Measurements from ENCODE around the gene MRPL14.

DNA sequence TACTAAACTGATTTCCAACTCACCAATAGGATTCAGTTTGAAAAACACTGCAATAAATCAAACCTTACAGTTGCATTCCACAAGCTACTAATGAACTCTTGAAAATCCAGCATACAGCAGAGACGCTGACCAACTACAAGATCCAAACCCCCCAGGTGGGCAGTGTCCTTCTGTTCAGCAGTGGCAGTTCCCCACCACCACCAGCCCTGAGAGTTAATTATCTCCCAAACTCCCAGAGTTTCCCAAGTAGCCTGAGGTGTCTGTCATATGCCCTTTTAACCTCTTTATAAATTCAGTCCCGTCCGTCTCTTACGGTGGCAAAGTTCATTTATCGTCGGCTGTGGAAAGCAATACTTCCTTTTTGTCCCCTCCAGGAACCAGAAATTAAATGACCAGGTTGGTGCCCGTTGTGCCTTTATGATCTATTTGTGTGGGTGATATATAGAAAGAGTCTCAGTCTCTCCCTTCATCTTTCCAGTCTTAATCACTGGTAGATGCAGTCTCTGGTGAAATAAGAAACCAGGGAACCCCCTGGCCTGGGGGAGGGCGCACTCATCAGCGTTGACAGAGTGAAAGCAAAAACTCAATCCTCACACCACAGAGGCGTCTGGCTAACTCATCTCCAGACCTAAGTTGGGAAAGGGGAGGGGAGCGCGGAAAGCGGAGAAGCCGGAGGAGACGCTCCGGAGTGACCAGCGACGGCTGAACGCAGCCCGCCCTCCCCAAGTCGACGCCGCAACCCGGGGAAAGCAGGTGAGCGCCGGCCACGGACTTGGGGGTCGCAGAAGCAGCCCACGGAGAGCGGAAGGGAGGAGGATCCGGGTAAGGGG, 717 bp downstream of the MRPL14 start:
- TF ChIP-seq POLR2A (IDR thresholded peaks at IDR 0.05): peak in 1 of 2 donors; percentile 57
- no peak for TF ChIP-seq CTCF (IDR thresholded peaks at IDR 0.05 in 4 of 5, conservative IDR thresholded peaks at IDR 0.05 in 1 of 5)

All from gastrocnemius medialis (tissue), 4 donors.